ENCODE data around the gene ANK3.
A peak's percentile ranks its signal among the peaks of the same experiment; 100 is the strongest.

The ANK3 gene

GRCh38 chr10:60267802-60268201, 121.9 kb downstream of the ANK3 start:
- 0 out of 2 replicates have a peak, but pooled peaks cover 6% of the 10 kb centered on the region for H3F3A ChIP-seq (ENCODE audit: insufficient read depth, low read length)
- no peaks in the 10 kb centered on the region for H3K9me3 ChIP-seq (replicated peaks; ENCODE audit: insufficient read depth, low read length)
- DNase-seq, result no peak
- no peak for TF ChIP-seq EZH2 (optimal IDR thresholded peaks at IDR 0.05; ENCODE audit: low read depth, low read length)
- TF ChIP-seq CTCF (IDR thresholded peaks at IDR 0.05; ENCODE audit: low read length), result no peak
- no peak for TF ChIP-seq EZH2phosphoT487 (IDR thresholded peaks at IDR 0.05; ENCODE audit: low read length)
- H4K20me1 ChIP-seq (ENCODE audit: insufficient read depth, low read length), result no peaks in the 10 kb centered on the region
- H3K4me3 ChIP-seq (ENCODE audit: low read length), result no peak overlapping the region
- no peak overlapping the region for H2AFZ ChIP-seq (ENCODE audit: low read length)
- H3K4me2 ChIP-seq (ENCODE audit: low read depth, low read length), result no peak overlapping the region
- H3K9ac ChIP-seq (ENCODE audit: low read length), result no peak overlapping the region
- no peak overlapping the region for H3K27ac ChIP-seq (ENCODE audit: low read length)
- H3K79me2 ChIP-seq (ENCODE audit: low read length), result no peaks in the 10 kb centered on the region
- H3K36me3 ChIP-seq (replicated peaks; ENCODE audit: insufficient read depth, low read length), result no peaks in the 10 kb centered on the region
- peaks cover 17% of the 10 kb centered on the region for H3K4me1 ChIP-seq (ENCODE audit: low read length)
- no peaks in the 10 kb centered on the region for H3K9me2 ChIP-seq (replicated peaks; ENCODE audit: insufficient read depth, low read length)
- no peaks in the 10 kb centered on the region for H3K27me3 ChIP-seq (replicated peaks; ENCODE audit: insufficient read depth, low read length)

- no peaks in the 10 kb centered on the region for H3K36me3 ChIP-seq (replicated peaks; ENCODE audit: insufficient read depth, low read length)
- peaks cover 17% of the 10 kb centered on the region for H3K4me1 ChIP-seq (ENCODE audit: low read length)
- no peaks in the 10 kb centered on the region for H4K20me1 ChIP-seq (ENCODE audit: insufficient read depth, low read length)
- no peak overlapping the region for H3K9ac ChIP-seq (ENCODE audit: low read length)
- no peak overlapping the region for H3K4me3 ChIP-seq (ENCODE audit: low read length)
- no peaks in the 10 kb centered on the region for H3K27me3 ChIP-seq (replicated peaks; ENCODE audit: insufficient read depth, low read length)
- H3K9me2 ChIP-seq (replicated peaks; ENCODE audit: insufficient read depth, low read length), result no peaks in the 10 kb centered on the region
- H3F3A ChIP-seq (ENCODE audit: insufficient read depth, low read length), result 0 out of 2 replicates have a peak, but pooled peaks cover 6% of the 10 kb centered on the region
- TF ChIP-seq CTCF (IDR thresholded peaks at IDR 0.05; ENCODE audit: low read length) (no peak), EZH2phosphoT487 (IDR thresholded peaks at IDR 0.05; ENCODE audit: low read length) (no peak), EZH2 (optimal IDR thresholded peaks at IDR 0.05; ENCODE audit: low read depth, low read length) (no peak)
- no peak overlapping the region for H2AFZ ChIP-seq (ENCODE audit: low read length)
- peak; percentile 53 for DNase-seq
- no peaks in the 10 kb centered on the region for H3K79me2 ChIP-seq (ENCODE audit: low read length)
- H3K4me2 ChIP-seq (ENCODE audit: low read depth, low read length), result peak overlapping the region; percentile 46
- H3K9me3 ChIP-seq (replicated peaks; ENCODE audit: insufficient read depth, low read length), result no peaks in the 10 kb centered on the region
- peak overlapping the region; percentile 24; the same call in 1 of the 2 replicates for H3K27ac ChIP-seq (ENCODE audit: low read length)
These were observed 123.2 kb downstream of the ANK3 start for GRCh38 chr10:60266513-60266912.

- Histone ChIP-seq H3K36me3 (replicated peaks; ENCODE audit: insufficient read depth, low read length) (no peaks in the 10 kb centered on the region), H2AFZ (ENCODE audit: low read length) (no peak overlapping the region), H3F3A (ENCODE audit: insufficient read depth, low read length) (0 out of 2 replicates have a peak, but pooled peaks cover 6% of the 10 kb centered on the region), H3K79me2 (ENCODE audit: low read length) (no peaks in the 10 kb centered on the region), H3K4me2 (ENCODE audit: low read depth, low read length) (no peak overlapping the region), H3K27me3 (replicated peaks; ENCODE audit: insufficient read depth, low read length) (no peaks in the 10 kb centered on the region), H3K9me3 (replicated peaks; ENCODE audit: insufficient read depth, low read length) (no peaks in the 10 kb centered on the region), H4K20me1 (ENCODE audit: insufficient read depth, low read length) (no peaks in the 10 kb centered on the region), H3K4me3 (ENCODE audit: low read length) (no peak overlapping the region), H3K4me1 (ENCODE audit: low read length) (peaks cover 42% of the 10 kb centered on the region), H3K27ac (ENCODE audit: low read length) (no peak overlapping the region), H3K9ac (ENCODE audit: low read length) (no peak overlapping the region), H3K9me2 (replicated peaks; ENCODE audit: insufficient read depth, low read length) (no peaks in the 10 kb centered on the region)
- DNase-seq, result no peak
- no peak for TF ChIP-seq EZH2 (optimal IDR thresholded peaks at IDR 0.05; ENCODE audit: low read depth, low read length)
- TF ChIP-seq EZH2phosphoT487 (IDR thresholded peaks at IDR 0.05; ENCODE audit: low read length), result no peak
- TF ChIP-seq CTCF (IDR thresholded peaks at IDR 0.05; ENCODE audit: low read length), result no peak
These were observed 127.0 kb downstream of the ANK3 start for GRCh38 chr10:60262647-60263126.

Measured in MM.1S (cell line).